Vagina (tissue), 2 donors: ENCODE measurements around the gene HNF1A. TPM values are rescaled to one million over a fixed set of nuclear protein-coding genes. Genes with fewer than 3 reads are reported as not detected.

Experiments used
- DNase-seq, 2 donors: peaks; one replicate each; pipeline ENCODE4 v3.0.0-alpha.2; 2017; ENCODE audit errors: extremely low spot score in 2 of 2
- H3K27ac ChIP-seq: fragments of 200-600 bp; sonication (generic); one replicate; pipeline ENCODE4 v1.5.1; 2019
- H3K27me3 ChIP-seq: fragments of 200-600 bp; sonication (generic); one replicate; pipeline ENCODE4 v1.5.1; 2019
- H3K36me3 ChIP-seq, 2 donors: fragments of 200-600 bp; sonication (generic); one replicate each; pipeline ENCODE4 v1.5.1; 2017 to 2019
- H3K4me1 ChIP-seq: fragments of 200-600 bp; sonication (generic); one replicate; pipeline ENCODE4 v1.5.1; 2019
- H3K4me3 ChIP-seq, 2 donors: fragments of 200-600 bp; sonication (generic); 1 replicate in 1 of 2; 2 replicates in 1 of 2; pipeline ENCODE4 v1.5.1; 2016 to 2019
- H3K9me3 ChIP-seq: fragments of 200-600 bp; sonication (generic); one replicate; pipeline ENCODE4 v1.5.1; 2019
- POLR2A ChIP-seq, 2 donors: fragments of 450-650 bp; IDR thresholded peaks; one replicate each; pipeline ENCODE4 v1.6.1; 2017; ENCODE audit warnings: antibody characterized with exemption in 2 of 2, mild to moderate bottlenecking in 2 of 2, moderate library complexity in 2 of 2
- POLR2AphosphoS5 ChIP-seq, 2 donors: sonication (generic); formaldehyde crosslinking; IDR thresholded peaks; one replicate each; pipeline ENCODE4 v1.9.0; 2017; ENCODE audit warnings: antibody characterized with exemption in 2 of 2, mild to moderate bottlenecking in 2 of 2, low read depth in 1 of 2; ENCODE audit not compliant: insufficient read depth in 1 of 2
- intact Hi-C: fragments of 100-400 bp; cut with DNase I; formaldehyde crosslinking; loops from one replicate; pipeline ENCODE4 v1.15.1; 2023
- total RNA-seq: library from RNA; depleted of rRNA; stranded (reverse); fragments of >200 nt; gene quantifications from one replicate; pipeline ENCODE4 v1.2.3, GENCODE V29; 2016
- TF ChIP-seq, protein P1 (sequence below), 3 experiments: fragments of 450-650 bp in 2 of 3; fragments of 200-600 bp in 1 of 3; sonication (generic) in 1 of 3; IDR thresholded peaks; one replicate each; pipeline ENCODE4 v1.5.1; 2017 to 2019; ENCODE audit warnings: antibody characterized with exemption in 3 of 3, mild to moderate bottlenecking in 2 of 3, moderate library complexity in 2 of 3

Gene HNF1A
- total RNA-seq, 1 donor from 2014 or later, result not detected

GRCh38 chr12:120992989-120993388, 14.6 kb downstream of the HNF1A start:
- intact Hi-C loops, result no loop called here
- TF ChIP-seq POLR2A (IDR thresholded peaks at IDR 0.05) (no peak), POLR2AphosphoS5 (IDR thresholded peaks at IDR 0.05; ENCODE audit: insufficient read depth in 1 of 2, low read depth in 1 of 2) (no peak)
- TF ChIP-seq, protein P1, sequence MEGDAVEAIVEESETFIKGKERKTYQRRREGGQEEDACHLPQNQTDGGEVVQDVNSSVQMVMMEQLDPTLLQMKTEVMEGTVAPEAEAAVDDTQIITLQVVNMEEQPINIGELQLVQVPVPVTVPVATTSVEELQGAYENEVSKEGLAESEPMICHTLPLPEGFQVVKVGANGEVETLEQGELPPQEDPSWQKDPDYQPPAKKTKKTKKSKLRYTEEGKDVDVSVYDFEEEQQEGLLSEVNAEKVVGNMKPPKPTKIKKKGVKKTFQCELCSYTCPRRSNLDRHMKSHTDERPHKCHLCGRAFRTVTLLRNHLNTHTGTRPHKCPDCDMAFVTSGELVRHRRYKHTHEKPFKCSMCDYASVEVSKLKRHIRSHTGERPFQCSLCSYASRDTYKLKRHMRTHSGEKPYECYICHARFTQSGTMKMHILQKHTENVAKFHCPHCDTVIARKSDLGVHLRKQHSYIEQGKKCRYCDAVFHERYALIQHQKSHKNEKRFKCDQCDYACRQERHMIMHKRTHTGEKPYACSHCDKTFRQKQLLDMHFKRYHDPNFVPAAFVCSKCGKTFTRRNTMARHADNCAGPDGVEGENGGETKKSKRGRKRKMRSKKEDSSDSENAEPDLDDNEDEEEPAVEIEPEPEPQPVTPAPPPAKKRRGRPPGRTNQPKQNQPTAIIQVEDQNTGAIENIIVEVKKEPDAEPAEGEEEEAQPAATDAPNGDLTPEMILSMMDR (IDR thresholded peaks at IDR 0.05), result no peak
- Histone ChIP-seq H3K4me1 (no peaks in the 10 kb centered on the region), H3K4me3 (no peak overlapping the region), H3K36me3 (no peaks in the 10 kb centered on the region), H3K27me3 (no peaks in the 10 kb centered on the region), H3K27ac (no peak overlapping the region), H3K9me3 (no peaks in the 10 kb centered on the region)
- no peak for DNase-seq

GRCh38 chr12:120993496-120993895, 15.2 kb downstream of the HNF1A start:
- no peak for TF ChIP-seq POLR2AphosphoS5 (IDR thresholded peaks at IDR 0.05; ENCODE audit: insufficient read depth in 1 of 2, low read depth in 1 of 2)
- TF ChIP-seq POLR2A (IDR thresholded peaks at IDR 0.05), result no peak
- TF ChIP-seq, protein P1 (IDR thresholded peaks at IDR 0.05), result no peak
- Histone ChIP-seq H3K4me1 (no peaks in the 10 kb centered on the region), H3K27ac (no peak overlapping the region), H3K36me3 (no peaks in the 10 kb centered on the region), H3K4me3 (no peak overlapping the region), H3K9me3 (no peaks in the 10 kb centered on the region), H3K27me3 (no peaks in the 10 kb centered on the region)
- intact Hi-C loops, result no loop called here
- no peak for DNase-seq

GRCh38 chr12:120994059-120994458, 15.7 kb downstream of the HNF1A start:
- Histone ChIP-seq H3K4me1 (no peaks in the 10 kb centered on the region), H3K27me3 (no peaks in the 10 kb centered on the region), H3K36me3 (no peaks in the 10 kb centered on the region), H3K9me3 (no peaks in the 10 kb centered on the region), H3K27ac (no peak overlapping the region), H3K4me3 (no peak overlapping the region)
- no peak for DNase-seq
- intact Hi-C loops, result no loop called here
- TF ChIP-seq POLR2A (IDR thresholded peaks at IDR 0.05), result no peak
- TF ChIP-seq POLR2AphosphoS5 (IDR thresholded peaks at IDR 0.05; ENCODE audit: insufficient read depth in 1 of 2, low read depth in 1 of 2), result no peak
- TF ChIP-seq, protein P1 (IDR thresholded peaks at IDR 0.05), result no peak

GRCh38 chr12:120994589-120995337, 16.4 kb downstream of the HNF1A start:
- no peak for DNase-seq
- intact Hi-C loops, result no loop called here
- no peaks in the 10 kb centered on the region for H3K36me3 ChIP-seq
- H3K27ac ChIP-seq, result no peak overlapping the region
- H3K4me3 ChIP-seq, result no peak overlapping the region
- no peaks in the 10 kb centered on the region for H3K27me3 ChIP-seq
- TF ChIP-seq POLR2AphosphoS5 (IDR thresholded peaks at IDR 0.05; ENCODE audit: insufficient read depth in 1 of 2, low read depth in 1 of 2) (no peak), POLR2A (IDR thresholded peaks at IDR 0.05) (no peak)
- TF ChIP-seq, protein P1 (IDR thresholded peaks at IDR 0.05), result no peak
- no peaks in the 10 kb centered on the region for H3K9me3 ChIP-seq
- H3K4me1 ChIP-seq, result peaks cover 5% of the 10 kb centered on the region

DNA sequence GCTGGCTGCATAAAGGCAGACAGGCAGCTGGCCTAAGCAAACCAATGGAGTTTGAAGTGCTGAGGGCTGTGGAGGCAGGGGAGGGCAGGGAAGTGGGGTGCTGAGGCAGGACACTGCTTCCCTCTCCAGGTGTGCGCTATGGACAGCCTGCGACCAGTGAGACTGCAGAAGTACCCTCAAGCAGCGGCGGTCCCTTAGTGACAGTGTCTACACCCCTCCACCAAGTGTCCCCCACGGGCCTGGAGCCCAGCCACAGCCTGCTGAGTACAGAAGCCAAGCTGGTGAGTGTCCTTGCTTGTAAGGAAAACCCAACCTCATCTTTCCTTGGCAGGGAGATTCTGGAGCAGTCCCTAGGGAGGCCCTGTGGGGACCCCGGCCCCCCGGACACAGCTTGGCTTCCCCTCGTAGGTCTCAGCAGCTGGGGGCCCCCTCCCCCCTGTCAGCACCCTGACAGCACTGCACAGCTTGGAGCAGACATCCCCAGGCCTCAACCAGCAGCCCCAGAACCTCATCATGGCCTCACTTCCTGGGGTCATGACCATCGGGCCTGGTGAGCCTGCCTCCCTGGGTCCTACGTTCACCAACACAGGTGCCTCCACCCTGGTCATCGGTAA, 17.9 kb downstream of the HNF1A start:
- no peaks in the 10 kb centered on the region for H3K36me3 ChIP-seq
- no peaks in the 10 kb centered on the region for H3K27me3 ChIP-seq
- TF ChIP-seq POLR2A (IDR thresholded peaks at IDR 0.05) (no peak), POLR2AphosphoS5 (IDR thresholded peaks at IDR 0.05; ENCODE audit: insufficient read depth in 1 of 2, low read depth in 1 of 2) (no peak)
- TF ChIP-seq, protein P1 (IDR thresholded peaks at IDR 0.05), result no peak
- H3K4me1 ChIP-seq, result peaks cover 5% of the 10 kb centered on the region
- H3K4me3 ChIP-seq, result no peak overlapping the region
- DNase-seq, result no peak
- no peaks in the 10 kb centered on the region for H3K9me3 ChIP-seq
- intact Hi-C loops, result no loop called here
- H3K27ac ChIP-seq, result no peak overlapping the region
